SK-N-SH (cell line): ENCODE data around the gene NMT2.

Experiments used
- EP300 ChIP-seq, 2 experiments: IDR thresholded peaks; 2 replicates each; pipeline versions ENCODE4 v1.4.0 to v1.6.1; 2012; ENCODE audit warnings: borderline replicate concordance in 1 of 2, low read depth in 1 of 2, low read length in 1 of 2
- MEF2A ChIP-seq: IDR thresholded peaks from 2 replicates; pipeline ENCODE4 v1.4.0; 2012; ENCODE audit warnings: low read depth, borderline replicate concordance
- POLR2AphosphoS5 ChIP-seq: IDR thresholded peaks from 2 replicates; pipeline ENCODE4 v1.6.1; 2012; ENCODE audit warnings: low read depth, low read length
- RFX5 ChIP-seq: IDR thresholded peaks from 2 replicates; pipeline ENCODE4 v1.6.1; 2012; ENCODE audit warnings: mild to moderate bottlenecking, improper control_type of control experiment, low read length
- SIN3A ChIP-seq: IDR thresholded peaks from 2 replicates; pipeline ENCODE4 v1.6.1; 2012; ENCODE audit warnings: low read depth, mild to moderate bottlenecking, low read length, moderate library complexity, borderline replicate concordance
- TEAD4 ChIP-seq: IDR thresholded peaks from 2 replicates; pipeline ENCODE4 v1.4.0; 2012; ENCODE audit warnings: mild to moderate bottlenecking, borderline replicate concordance; ENCODE audit not compliant: insufficient read depth
- YY1 ChIP-seq: IDR thresholded peaks from 2 replicates; pipeline ENCODE4 v1.4.0; 2012; ENCODE audit warnings: low read depth, mild to moderate bottlenecking
- TF ChIP-seq, protein P1 (sequence below): fragments of 200-600 bp; sonication (generic); IDR thresholded peaks from 2 replicates; pipeline ENCODE4 v1.6.1; 2017; ENCODE audit warnings: antibody characterized with exemption, mild to moderate bottlenecking, moderate library complexity
- TF ChIP-seq, protein P2 (sequence below): IDR thresholded peaks from 2 replicates; pipeline ENCODE4 v1.4.0; 2012; ENCODE audit warnings: low read depth, borderline replicate concordance
- TF ChIP-seq, protein P3 (sequence below): IDR thresholded peaks from 2 replicates; pipeline ENCODE4 v1.4.0; 2012; ENCODE audit warnings: low read depth, borderline replicate concordance

- TF ChIP-seq, protein P1, sequence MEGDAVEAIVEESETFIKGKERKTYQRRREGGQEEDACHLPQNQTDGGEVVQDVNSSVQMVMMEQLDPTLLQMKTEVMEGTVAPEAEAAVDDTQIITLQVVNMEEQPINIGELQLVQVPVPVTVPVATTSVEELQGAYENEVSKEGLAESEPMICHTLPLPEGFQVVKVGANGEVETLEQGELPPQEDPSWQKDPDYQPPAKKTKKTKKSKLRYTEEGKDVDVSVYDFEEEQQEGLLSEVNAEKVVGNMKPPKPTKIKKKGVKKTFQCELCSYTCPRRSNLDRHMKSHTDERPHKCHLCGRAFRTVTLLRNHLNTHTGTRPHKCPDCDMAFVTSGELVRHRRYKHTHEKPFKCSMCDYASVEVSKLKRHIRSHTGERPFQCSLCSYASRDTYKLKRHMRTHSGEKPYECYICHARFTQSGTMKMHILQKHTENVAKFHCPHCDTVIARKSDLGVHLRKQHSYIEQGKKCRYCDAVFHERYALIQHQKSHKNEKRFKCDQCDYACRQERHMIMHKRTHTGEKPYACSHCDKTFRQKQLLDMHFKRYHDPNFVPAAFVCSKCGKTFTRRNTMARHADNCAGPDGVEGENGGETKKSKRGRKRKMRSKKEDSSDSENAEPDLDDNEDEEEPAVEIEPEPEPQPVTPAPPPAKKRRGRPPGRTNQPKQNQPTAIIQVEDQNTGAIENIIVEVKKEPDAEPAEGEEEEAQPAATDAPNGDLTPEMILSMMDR, result no peak
- TF ChIP-seq POLR2AphosphoS5 (no peak), MEF2A (no peak), YY1 (no peak), TEAD4 (no peak), EP300 (IDR thresholded peaks at IDR 0.05; ENCODE audit: borderline replicate concordance in 1 of 2, low read depth in 1 of 2, low read length in 1 of 2) (no peak), RFX5 (no peak), SIN3A (no peak)
- TF ChIP-seq, protein P2, sequence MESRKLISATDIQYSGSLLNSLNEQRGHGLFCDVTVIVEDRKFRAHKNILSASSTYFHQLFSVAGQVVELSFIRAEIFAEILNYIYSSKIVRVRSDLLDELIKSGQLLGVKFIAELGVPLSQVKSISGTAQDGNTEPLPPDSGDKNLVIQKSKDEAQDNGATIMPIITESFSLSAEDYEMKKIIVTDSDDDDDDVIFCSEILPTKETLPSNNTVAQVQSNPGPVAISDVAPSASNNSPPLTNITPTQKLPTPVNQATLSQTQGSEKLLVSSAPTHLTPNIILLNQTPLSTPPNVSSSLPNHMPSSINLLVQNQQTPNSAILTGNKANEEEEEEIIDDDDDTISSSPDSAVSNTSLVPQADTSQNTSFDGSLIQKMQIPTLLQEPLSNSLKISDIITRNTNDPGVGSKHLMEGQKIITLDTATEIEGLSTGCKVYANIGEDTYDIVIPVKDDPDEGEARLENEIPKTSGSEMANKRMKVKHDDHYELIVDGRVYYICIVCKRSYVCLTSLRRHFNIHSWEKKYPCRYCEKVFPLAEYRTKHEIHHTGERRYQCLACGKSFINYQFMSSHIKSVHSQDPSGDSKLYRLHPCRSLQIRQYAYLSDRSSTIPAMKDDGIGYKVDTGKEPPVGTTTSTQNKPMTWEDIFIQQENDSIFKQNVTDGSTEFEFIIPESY, result no peak
- TF ChIP-seq, protein P3, sequence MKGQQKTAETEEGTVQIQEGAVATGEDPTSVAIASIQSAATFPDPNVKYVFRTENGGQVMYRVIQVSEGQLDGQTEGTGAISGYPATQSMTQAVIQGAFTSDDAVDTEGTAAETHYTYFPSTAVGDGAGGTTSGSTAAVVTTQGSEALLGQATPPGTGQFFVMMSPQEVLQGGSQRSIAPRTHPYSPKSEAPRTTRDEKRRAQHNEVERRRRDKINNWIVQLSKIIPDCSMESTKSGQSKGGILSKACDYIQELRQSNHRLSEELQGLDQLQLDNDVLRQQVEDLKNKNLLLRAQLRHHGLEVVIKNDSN, result no peak
These were observed 7.8 kb upstream of the NMT2 start for GRCh38 chr10:15176269-15176668.
